Fibroblast of villous mesenchyme (primary cell): ENCODE results near the gene TSPAN14. TPM values are rescaled to one million over a fixed set of nuclear protein-coding genes. Genes with fewer than 3 reads are reported as not detected.
A peak's percentile ranks its signal among the peaks of the same experiment; 100 is the strongest.

Experiments used
- DNase-seq: peaks from one replicate; pipeline ENCODE4 v3.0.0-alpha.2; 2010; ENCODE audit warnings: low read depth
- H3K4me3 ChIP-seq: 2 replicates; pipeline ENCODE4 v1.5.1; 2011; ENCODE audit warnings: low read depth, mild to moderate bottlenecking, low read length
- CTCF ChIP-seq: IDR thresholded peaks from 2 replicates; pipeline ENCODE4 v1.5.1; 2012; ENCODE audit warnings: low read depth, mild to moderate bottlenecking, low read length; ENCODE audit not compliant: insufficient read depth
- total RNA-seq: library from RNA; depleted of rRNA; stranded (reverse); fragments of >200 nt; gene quantifications from 2 replicates; pipeline ENCODE4 v1.2.3, GENCODE V29; 2012

Gene TSPAN14
- total RNA-seq, 1 donor = 51.4 TPM

GRCh38 chr10:80501381-80501912, 47.3 kb downstream of the TSPAN14 start:
- no peak for TF ChIP-seq CTCF
- no peak overlapping the region for H3K4me3 ChIP-seq
- no peak for DNase-seq

DNA sequence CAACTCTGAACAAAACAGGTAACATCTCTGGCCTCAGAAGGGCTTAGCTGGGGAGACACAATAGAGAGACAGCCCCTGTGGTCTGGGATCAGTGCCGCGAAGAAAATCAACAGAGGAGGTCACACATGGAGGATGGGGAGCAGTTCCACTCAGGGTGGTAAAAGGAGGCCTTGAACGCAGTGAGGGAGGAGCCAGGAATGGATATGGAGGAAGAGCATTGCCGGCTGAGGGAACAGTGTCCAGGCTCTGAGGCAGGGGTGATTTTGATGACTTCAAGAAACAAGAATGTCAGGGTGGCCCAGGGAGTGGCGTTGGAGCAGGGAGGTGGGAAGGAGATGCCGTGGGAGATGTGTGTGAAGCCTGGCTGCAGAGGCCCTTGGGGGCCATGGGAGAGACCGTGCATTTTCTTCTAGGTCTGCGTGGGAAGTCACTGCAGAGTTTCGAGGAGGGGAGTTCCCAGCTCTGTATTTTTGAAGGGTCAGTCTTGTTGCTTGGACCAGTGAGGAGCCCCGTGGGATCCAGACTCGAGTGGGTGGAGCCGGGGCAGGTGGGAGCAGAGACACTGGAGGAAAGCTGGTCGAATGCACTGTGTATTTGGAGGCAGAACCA, 47.9 kb downstream of the TSPAN14 start:
- DNase-seq = peak; percentile 45
- H3K4me3 ChIP-seq = no peak overlapping the region
- TF ChIP-seq CTCF = no peak

DNA sequence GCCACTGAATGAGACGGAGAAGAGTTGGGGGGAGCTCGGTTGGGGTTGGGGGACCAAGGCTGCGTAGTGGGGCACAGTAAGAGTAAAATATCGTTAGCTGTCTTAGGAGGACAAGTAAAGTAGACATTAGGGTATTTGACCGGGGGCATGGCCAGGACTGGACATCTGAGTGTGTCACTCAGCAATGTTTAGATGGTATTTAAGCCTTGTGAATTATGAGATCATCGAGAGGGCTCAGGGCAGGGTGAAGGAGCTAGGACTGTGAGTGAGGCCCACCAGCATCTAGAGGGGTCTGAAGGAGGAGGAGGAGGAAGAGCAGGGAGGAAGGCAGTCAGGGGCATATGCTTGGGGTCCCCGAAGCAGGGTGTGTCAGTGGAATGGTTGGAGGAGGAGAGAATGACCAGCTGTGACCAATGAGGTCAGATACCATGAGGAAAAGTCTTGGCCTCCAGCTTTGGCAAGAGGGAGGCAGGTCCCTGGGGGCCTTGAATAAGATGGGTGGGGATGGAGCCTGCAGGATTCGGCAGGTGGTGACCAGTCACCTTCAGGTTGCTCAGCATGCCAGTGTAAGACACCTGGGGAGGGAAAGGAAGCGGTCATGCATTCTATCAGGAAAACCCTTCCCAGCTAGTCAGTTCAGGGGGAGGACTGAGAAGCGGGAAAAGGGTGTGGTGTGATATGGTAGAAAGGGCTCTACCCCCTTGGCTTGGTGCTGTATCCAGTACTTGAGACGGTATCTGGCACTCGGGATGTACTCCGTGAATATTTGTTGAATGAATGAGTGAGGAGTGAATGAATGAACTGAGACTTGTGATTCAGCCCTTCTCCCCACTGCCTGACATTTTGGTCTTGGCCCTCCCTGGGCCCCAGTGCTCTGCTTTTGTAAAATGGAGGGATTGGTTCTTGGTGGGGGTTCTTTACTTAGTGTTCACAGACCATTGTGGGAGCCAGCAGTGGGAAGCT, 48.8 kb downstream of the TSPAN14 start:
- DNase-seq = no peak
- no peak for TF ChIP-seq CTCF
- H3K4me3 ChIP-seq = no peak overlapping the region

- DNase-seq = no peak
- no peak for TF ChIP-seq CTCF
Observed at GRCh38 chr10:80503584-80504157, 49.6 kb downstream of the TSPAN14 start.

GRCh38 chr10:80504158-80504811, 50.2 kb downstream of the TSPAN14 start:
- H3K4me3 ChIP-seq = no peak overlapping the region
- TF ChIP-seq CTCF = no peak
- DNase-seq = no peak

More at GRCh38 chr10:80503584-80504157, 49.6 kb downstream of the TSPAN14 start:
- H3K4me3 ChIP-seq = no peak overlapping the region

DNA sequence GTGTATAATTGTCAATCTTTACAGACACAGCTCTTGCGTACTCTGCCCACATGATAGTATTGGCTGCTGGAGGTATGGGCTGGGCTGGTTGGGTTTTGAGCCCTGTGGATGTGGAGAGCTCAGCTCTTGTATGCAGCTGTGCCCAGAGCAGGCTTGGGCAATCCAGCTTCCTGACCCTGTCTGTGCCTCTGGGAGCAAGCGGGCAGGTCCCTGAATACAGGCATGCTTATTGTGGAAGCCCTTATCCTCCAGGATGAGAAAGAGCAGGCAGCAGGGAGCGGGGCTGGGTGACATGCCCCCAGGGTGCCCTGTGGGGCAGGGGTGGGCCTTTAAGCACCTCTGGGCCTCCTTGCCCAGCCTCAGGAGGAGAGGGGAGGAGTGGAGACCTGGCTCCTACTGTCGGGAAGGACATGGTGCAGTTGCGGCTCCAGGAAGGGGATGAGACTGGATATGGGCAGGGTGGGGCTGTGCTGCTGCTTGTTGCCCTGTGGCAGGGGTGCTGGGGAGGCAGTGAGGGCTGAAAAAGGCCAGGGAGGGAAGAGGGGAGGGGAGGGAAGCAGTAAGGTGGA, 50.9 kb downstream of the TSPAN14 start:
- H3K4me3 ChIP-seq = no peak overlapping the region
- no peak for TF ChIP-seq CTCF
- DNase-seq = no peak
